GM12872 (cell line): ENCODE results near the gene PSMD10.

Source experiments
- CTCF ChIP-seq: IDR thresholded peaks from 3 replicates; pipeline ENCODE4 v1.5.1; 2011; ENCODE audit warnings: low read depth, mild to moderate bottlenecking, low read length, moderate library complexity; ENCODE audit not compliant: insufficient read depth

PSMD10 gene

GRCh38 chrX:108127152-108127551 lies 35.8 kb upstream of the PSMD10 start:
- TF ChIP-seq CTCF: no peak

GRCh38 chrX:108126661-108127060 lies 35.3 kb upstream of the PSMD10 start:
- no peak for TF ChIP-seq CTCF

- no peak for TF ChIP-seq CTCF
Observed at GRCh38 chrX:108123591-108124366, 32.4 kb upstream of the PSMD10 start.

- no peak for TF ChIP-seq CTCF
Observed at GRCh38 chrX:108122748-108123147, 31.4 kb upstream of the PSMD10 start.

GRCh38 chrX:108121291-108121690 lies 29.9 kb upstream of the PSMD10 start:
- no peak for TF ChIP-seq CTCF

GRCh38 chrX:108117988-108118387 lies 26.6 kb upstream of the PSMD10 start:
- TF ChIP-seq CTCF: no peak

GRCh38 chrX:108114541-108114940 lies 23.2 kb upstream of the PSMD10 start:
- TF ChIP-seq CTCF: no peak

GRCh38 chrX:108105473-108105872 lies 14.1 kb upstream of the PSMD10 start:
- TF ChIP-seq CTCF: no peak
